Measurements from ENCODE around the gene NAV2.

- TF ChIP-seq ZFP3 (CRISPR knock-in tag; IDR thresholded peaks at IDR 0.05) (no peak), ZNF8 (CRISPR knock-in tag; IDR thresholded peaks at IDR 0.05) (no peak), ZNF70 (CRISPR knock-in tag; IDR thresholded peaks at IDR 0.05) (no peak), ZFP30 (CRISPR knock-in tag; IDR thresholded peaks at IDR 0.05) (no peak), ARNTL (CRISPR knock-in tag; IDR thresholded peaks at IDR 0.05; ENCODE audit: borderline replicate concordance, low read depth) (no peak), PPARA (CRISPR knock-in tag; IDR thresholded peaks at IDR 0.05; ENCODE audit: borderline replicate concordance) (no peak), CREB5 (CRISPR knock-in tag; IDR thresholded peaks at IDR 0.05; ENCODE audit: low read depth) (no peak), ZC3H10 (CRISPR knock-in tag; IDR thresholded peaks at IDR 0.05) (no peak)
Observed at GRCh38 chr11:20132667-20133039, 420.0 kb downstream of the NAV2 start.

All from SK-N-SH treated with all-trans-retinoic acid at 6 μM for 48 hours (cell line).